H9 (cell line): ENCODE results near the gene NKD2. TPM values are rescaled to one million over a fixed set of nuclear protein-coding genes. Genes with fewer than 3 reads are reported as not detected.

Experiments used
- DNase-seq: peaks from one replicate; pipeline ENCODE4 v3.0.0-alpha.2; 2017
- H2AFZ ChIP-seq: one replicate; pipeline ENCODE4 v1.6.1; 2013; ENCODE audit warnings: mild to moderate bottlenecking, low read length, control low read depth, moderate library complexity
- H2AK5ac ChIP-seq: 2 replicates; pipeline ENCODE4 v1.6.1; 2013; ENCODE audit warnings: low read length, control low read depth, mixed read lengths; ENCODE audit not compliant: insufficient read length
- H2BK120ac ChIP-seq: one replicate; pipeline ENCODE4 v1.6.1; 2013; ENCODE audit warnings: low read depth, mild to moderate bottlenecking, low read length, control low read depth, inconsistent platforms; ENCODE audit not compliant: poor library complexity, severe bottlenecking
- H2BK12ac ChIP-seq: 2 replicates; pipeline ENCODE4 v1.6.1; 2013; ENCODE audit warnings: low read length, control low read depth, mixed read lengths, low read depth; ENCODE audit not compliant: insufficient read length
- H2BK15ac ChIP-seq: 2 replicates; pipeline ENCODE4 v1.6.1; 2013; ENCODE audit warnings: low read depth, low read length, control low read depth
- H2BK20ac ChIP-seq: one replicate; pipeline ENCODE4 v1.6.1; 2013; ENCODE audit warnings: low read depth, mild to moderate bottlenecking, low read length, control low read depth, inconsistent platforms; ENCODE audit not compliant: poor library complexity, severe bottlenecking
- H2BK5ac ChIP-seq: 2 replicates; pipeline ENCODE4 v1.6.1; 2013; ENCODE audit warnings: low read length, control low read depth, mixed read lengths; ENCODE audit not compliant: insufficient read length
- H3K14ac ChIP-seq: 2 replicates; pipeline ENCODE4 v1.6.1; 2013; ENCODE audit warnings: low read length, control low read depth; ENCODE audit not compliant: insufficient read depth
- H3K18ac ChIP-seq: 2 replicates; pipeline ENCODE4 v1.6.1; 2013; ENCODE audit warnings: low read depth, mild to moderate bottlenecking, mixed read lengths, low read length, control low read depth; ENCODE audit not compliant: insufficient read length
- H3K23ac ChIP-seq: 2 replicates; pipeline ENCODE4 v1.6.1; 2013; ENCODE audit warnings: low read length, control low read depth, mixed read lengths, low read depth; ENCODE audit not compliant: insufficient read length
- H3K23me2 ChIP-seq: 2 replicates; pipeline ENCODE4 v1.6.1; 2013; ENCODE audit warnings: low read depth, mild to moderate bottlenecking, mixed read lengths, low read length, control low read depth; ENCODE audit not compliant: insufficient read length, poor library complexity, severe bottlenecking
- H3K27ac ChIP-seq: 2 replicates; pipeline ENCODE4 v1.5.1; 2013; ENCODE audit warnings: low read length, control low read depth, mixed read lengths, low read depth; ENCODE audit not compliant: insufficient read length
- H3K27me3 ChIP-seq: 2 replicates; pipeline ENCODE4 v1.6.1; 2013; ENCODE audit warnings: low read length, control low read depth, inconsistent platforms; ENCODE audit not compliant: insufficient read depth
- H3K4ac ChIP-seq: 2 replicates; pipeline ENCODE4 v1.6.1; 2013; ENCODE audit warnings: low read depth, mild to moderate bottlenecking, control low read depth, inconsistent platforms, low read length, moderate library complexity
- H3K4me1 ChIP-seq: 2 replicates; pipeline ENCODE4 v1.6.1; 2013; ENCODE audit warnings: low read length, control low read depth, inconsistent platforms; ENCODE audit not compliant: insufficient read depth
- H3K4me2 ChIP-seq: 2 replicates; pipeline ENCODE4 v1.6.1; 2013; ENCODE audit warnings: low read length, control low read depth, mixed read lengths; ENCODE audit not compliant: insufficient read length, insufficient read depth
- H3K56ac ChIP-seq: 2 replicates; pipeline ENCODE4 v1.6.1; 2013; ENCODE audit warnings: low read depth, mild to moderate bottlenecking, mixed read lengths, low read length, control low read depth; ENCODE audit not compliant: insufficient read length
- H3K79me1 ChIP-seq: 2 replicates; pipeline ENCODE4 v1.6.1; 2013; ENCODE audit warnings: low read depth, mild to moderate bottlenecking, moderate library complexity, low read length, control low read depth, inconsistent platforms; ENCODE audit not compliant: insufficient read depth, poor library complexity, severe bottlenecking
- H3K79me2 ChIP-seq: 2 replicates; pipeline ENCODE4 v1.6.1; 2013; ENCODE audit warnings: low read length, control low read depth, inconsistent platforms; ENCODE audit not compliant: insufficient read depth
- H3K9ac ChIP-seq: 2 replicates; pipeline ENCODE4 v1.6.1; 2013; ENCODE audit warnings: low read length, control low read depth, mixed read lengths; ENCODE audit not compliant: insufficient read length; ENCODE audit errors: extremely low read depth
- H3K9me3 ChIP-seq: one replicate; pipeline ENCODE4 v1.6.1; 2013; ENCODE audit warnings: low read depth, low read length, inconsistent platforms; ENCODE audit not compliant: control insufficient read depth
- H3T11ph ChIP-seq: one replicate; pipeline ENCODE4 v1.6.1; 2013; ENCODE audit warnings: mild to moderate bottlenecking, low read length, control low read depth, inconsistent platforms
- H4K20me1 ChIP-seq: one replicate; pipeline ENCODE4 v1.6.1; 2013; ENCODE audit not compliant: control insufficient read depth, insufficient read length, insufficient read depth
- H4K5ac ChIP-seq: 2 replicates; pipeline ENCODE4 v1.6.1; 2013; ENCODE audit warnings: low read depth, mild to moderate bottlenecking, mixed read lengths, low read length, control low read depth; ENCODE audit not compliant: insufficient read length
- H4K8ac ChIP-seq: replicated peaks from 2 replicates; pipeline ENCODE4 v1.6.1; 2013; ENCODE audit warnings: low read length, control low read depth, mixed read lengths, low read depth; ENCODE audit not compliant: insufficient read length
- H4K91ac ChIP-seq: 2 replicates; pipeline ENCODE4 v1.6.1; 2013; ENCODE audit warnings: low read depth, mild to moderate bottlenecking, moderate library complexity, mixed read lengths, low read length, control low read depth; ENCODE audit not compliant: insufficient read length
- H3K27ac Mint-ChIP-seq, 3 experiments: 2 replicates in 2 of 3; 3 replicates in 1 of 3; pipeline ENCODE4 v1.8.0; 2020 to 2021; ENCODE audit warnings: mixed read lengths in 3 of 3, mild to moderate bottlenecking in 1 of 3, moderate library complexity in 1 of 3
- H3K27me3 Mint-ChIP-seq: 2 replicates; pipeline ENCODE4 v1.8.0; 2021; ENCODE audit warnings: low read depth, mild to moderate bottlenecking, moderate library complexity, mixed read lengths
- H3K36me3 Mint-ChIP-seq, 3 experiments: 2 replicates in 2 of 3; 3 replicates in 1 of 3; pipeline ENCODE4 v1.8.0; 2020 to 2021; ENCODE audit warnings: low read depth in 3 of 3, mixed read lengths in 3 of 3; ENCODE audit not compliant: insufficient read depth in 1 of 3
- H3K4me1 Mint-ChIP-seq, 2 experiments: 2 replicates each; pipeline ENCODE4 v1.8.0; 2020; ENCODE audit warnings: mixed read lengths in 2 of 2
- H3K4me3 Mint-ChIP-seq, 2 experiments: 2 replicates in 1 of 2; 3 replicates in 1 of 2; pipeline ENCODE4 v1.8.0; 2020 to 2021; ENCODE audit warnings: mild to moderate bottlenecking in 2 of 2, mixed read lengths in 2 of 2, moderate library complexity in 1 of 2
- H3K9me3 Mint-ChIP-seq, 2 experiments: 2 replicates in 1 of 2; 3 replicates in 1 of 2; pipeline ENCODE4 v1.8.0; 2020; ENCODE audit warnings: mild to moderate bottlenecking in 2 of 2, mixed read lengths in 2 of 2, moderate library complexity in 1 of 2
- CTCF ChIP-seq: fragments of 200-600 bp; sonication (generic); conservative IDR thresholded peaks from 3 replicates; pipeline ENCODE4 v1.8.0; 2021; ENCODE audit warnings: antibody characterized with exemption, mild to moderate bottlenecking
- WGBS: extraction: QIAGEN DNeasy Blood & Tissue Kit; methylation state at CpG from one replicate; pipeline ENCODE4 v1.1.7; 2013; ENCODE audit warnings: missing lambda C conversion rate, low lambda C conversion rate, mixed read lengths; ENCODE audit not compliant: insufficient read length; ENCODE audit errors: extremely low coverage; 5-methylcytosine and 5-hydroxymethylcytosine counted together
- total RNA-seq: library from RNA; stranded (reverse); gene quantifications from 2 replicates; pipeline ENCODE4 v1.2.1, GENCODE V29; 2021

The NKD2 gene
- total RNA-seq, 1 experiment from 2014 or later: 7.3 TPM

DNA sequence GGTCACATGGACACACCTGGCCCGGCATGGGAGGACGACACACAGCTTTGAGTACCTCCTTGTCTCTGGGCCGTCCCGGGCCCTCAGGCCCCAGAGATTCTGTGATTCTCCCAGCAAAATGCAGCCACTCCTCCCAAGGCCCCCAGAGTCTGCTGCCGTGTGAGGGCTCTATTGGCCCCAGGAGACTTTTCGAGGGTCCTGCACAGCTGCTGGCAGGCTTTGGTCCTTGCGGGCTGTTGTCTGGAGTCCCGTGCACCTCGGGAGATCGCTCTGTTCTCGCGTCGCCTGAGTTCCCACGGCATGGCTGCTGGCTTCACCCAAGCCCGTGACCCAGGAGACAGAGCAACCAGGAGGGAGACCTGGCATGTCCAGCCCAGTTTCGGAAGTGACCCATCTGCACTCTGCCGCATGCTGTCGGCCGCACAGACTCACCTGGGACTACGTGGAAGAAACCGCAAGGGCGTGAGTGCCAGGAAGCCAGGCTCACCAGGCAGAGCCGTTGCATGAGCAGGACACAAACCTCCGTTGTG lies 46.8 kb upstream of the NKD2 start:
- Mint-ChIP-seq H3K9me3 (no peaks in the 10 kb centered on the region), H3K36me3 (no peaks in the 10 kb centered on the region; a peak in 1 of 7 replicates), H3K4me1 (0 out of 4 replicates have a peak, but pooled peaks cover 0 to under 1% of the 10 kb centered on the region in 2 experiments), H3K27ac (peak overlapping the region in 1 of 3 experiments; percentile 52; a peak in 1 of 7 replicates), H3K27me3 (peaks cover 6% of the 10 kb centered on the region), H3K4me3 (no peak overlapping the region)
- no peak overlapping the region for H3T11ph ChIP-seq
- H3K4me2 ChIP-seq: no peak overlapping the region
- no peaks in the 10 kb centered on the region for H3K79me1 ChIP-seq
- no peak overlapping the region; the same call in 1 of the 2 replicates for H3K14ac ChIP-seq
- H4K20me1 ChIP-seq: no peaks in the 10 kb centered on the region
- no peak overlapping the region for H3K18ac ChIP-seq
- H3K23ac ChIP-seq: no peak overlapping the region
- H2BK12ac ChIP-seq: no peak overlapping the region
- no peak overlapping the region for H4K8ac ChIP-seq
- no peak overlapping the region for H2BK120ac ChIP-seq
- WGBS: no CpG with 5 or more reads among the region's 24 CpGs
- no peaks in the 10 kb centered on the region for H3K79me2 ChIP-seq
- no peak overlapping the region for H2BK5ac ChIP-seq
- TF ChIP-seq CTCF: no peak
- H2BK20ac ChIP-seq: no peak overlapping the region
- peak; percentile 23 for DNase-seq
- H2BK15ac ChIP-seq: no peak overlapping the region
- H3K9ac ChIP-seq: no peak overlapping the region
- no peaks in the 10 kb centered on the region for H3K27me3 ChIP-seq
- H3K27ac ChIP-seq: no peak overlapping the region
- no peaks in the 10 kb centered on the region for H3K9me3 ChIP-seq
- H3K4ac ChIP-seq: no peak overlapping the region
- no peak overlapping the region for H2AFZ ChIP-seq
- no peak overlapping the region for H2AK5ac ChIP-seq
- no peak overlapping the region for H3K56ac ChIP-seq
- no peak overlapping the region for H4K5ac ChIP-seq
- H3K23me2 ChIP-seq: no peaks in the 10 kb centered on the region
- no peak overlapping the region for H4K91ac ChIP-seq
- H3K4me1 ChIP-seq: no peaks in the 10 kb centered on the region
